GM12878 (cell line): Measurements from ENCODE around the gene UBE3D. TPM values are rescaled to one million over a fixed set of nuclear protein-coding genes. Genes with fewer than 3 reads are reported as not detected.
A peak's percentile ranks its signal among the peaks of the same experiment; 100 is the strongest.

ENCODE experiments used
- EED ChIP-seq: sonication (generic); IDR thresholded peaks from 2 replicates; pipeline ENCODE4 v1.6.1; 2016; ENCODE audit warnings: antibody characterized with exemption, low read depth
- FOXK2 ChIP-seq: fragments of 450-650 bp; IDR thresholded peaks from 2 replicates; pipeline ENCODE4 v1.6.1; 2017; ENCODE audit warnings: mild to moderate bottlenecking, moderate library complexity
- GABPA ChIP-seq: IDR thresholded peaks from 2 replicates; pipeline ENCODE4 v1.6.1; 2014; ENCODE audit warnings: antibody characterized with exemption, low read depth, mild to moderate bottlenecking, inconsistent platforms
- GATAD2B ChIP-seq: fragments of 450-650 bp; conservative IDR thresholded peaks from 2 replicates; pipeline ENCODE4 v1.6.1; 2017; ENCODE audit warnings: low read depth, mild to moderate bottlenecking, moderate library complexity
- HDGF ChIP-seq: fragments of 450-650 bp; IDR thresholded peaks from 2 replicates; pipeline ENCODE4 v1.6.1; 2016; ENCODE audit warnings: antibody characterized with exemption
- IRF4 ChIP-seq: IDR thresholded peaks from 2 replicates; pipeline ENCODE4 v1.6.1; 2011; ENCODE audit warnings: low read depth, low read length
- MTA3 ChIP-seq: IDR thresholded peaks from 2 replicates; pipeline ENCODE4 v1.6.1; 2012; ENCODE audit warnings: low read length, inconsistent platforms, borderline replicate concordance
- MYC ChIP-seq: IDR thresholded peaks from 2 replicates; pipeline ENCODE4 v1.6.1; 2011; ENCODE audit warnings: mild to moderate bottlenecking, low read length, moderate library complexity, inconsistent platforms; ENCODE audit not compliant: insufficient read depth, insufficient replicate concordance, insufficient read length, severe bottlenecking
- PML ChIP-seq: IDR thresholded peaks from 2 replicates; pipeline ENCODE4 v1.6.1; 2012; ENCODE audit warnings: low read length, inconsistent platforms
- POLR2AphosphoS2 ChIP-seq: IDR thresholded peaks from 2 replicates; pipeline ENCODE4 v1.6.1; 2011; ENCODE audit warnings: low read depth, mild to moderate bottlenecking, low read length, improper control_type of control experiment, moderate library complexity
- POU2F2 ChIP-seq: IDR thresholded peaks from 3 replicates; pipeline ENCODE4 v1.6.1; 2011; ENCODE audit warnings: low read depth, mild to moderate bottlenecking, low read length, borderline replicate concordance
- RCOR1 ChIP-seq: conservative IDR thresholded peaks from 2 replicates; pipeline ENCODE4 v1.6.1; 2012; ENCODE audit warnings: low read depth, low read length, improper control_type of control experiment
- SP1 ChIP-seq: IDR thresholded peaks from one replicate; pipeline ENCODE4 v1.6.1; 2011; ENCODE audit warnings: low read depth, low read length
- ZNF274 ChIP-seq: IDR thresholded peaks from one replicate; pipeline ENCODE4 v1.8.0; 2011; ENCODE audit not compliant: insufficient read length, insufficient read depth
- polyA plus RNA-seq, 11 experiments: library from polyadenylated mRNA; depleted of rRNA in 4 of 11; unstranded in 6 of 11; stranded (reverse) in 5 of 11; fragments of >200 nt; fragmentation: Nextera tagmentation in 4 of 11; fragmentation: Illumina TruSeq in 1 of 11; extraction: Ambion mirVana in 4 of 11; extraction: Trizol in 1 of 11; gene quantifications; 1 replicate in 1 of 11; 2 replicates in 10 of 11; pipeline versions ENCODE4 v1.2.1 to v1.2.3, GENCODE V29; 2011 to 2016; ENCODE audit warnings: inconsistent platforms in 2 of 11, missing spikeins in 2 of 11, low read depth in 1 of 11
- total RNA-seq, 4 experiments: library from RNA; depleted of rRNA in 3 of 4; stranded (reverse); fragments of >200 nt in 3 of 4; fragmentation: Illumina TruSeq in 1 of 4; extraction: Trizol in 1 of 4; gene quantifications; 2 replicates each; pipeline versions ENCODE4 v1.2.1 to v1.2.3, GENCODE V29; 2013 to 2021
- TF ChIP-seq, protein P1 (sequence below): IDR thresholded peaks from 2 replicates; pipeline ENCODE4 v1.6.1; 2012; ENCODE audit warnings: improper control_type of control experiment, low read depth, low read length; ENCODE audit not compliant: insufficient replicate concordance
- TF ChIP-seq, protein P2 (sequence below): fragments of 450-650 bp; conservative IDR thresholded peaks from 2 replicates; pipeline ENCODE4 v1.6.1; 2017; ENCODE audit warnings: mild to moderate bottlenecking, moderate library complexity
- TF ChIP-seq, protein P3 (sequence below): IDR thresholded peaks from 2 replicates; pipeline ENCODE4 v1.6.1; 2011; ENCODE audit warnings: low read depth, mild to moderate bottlenecking, low read length, moderate library complexity, borderline replicate concordance; ENCODE audit errors: extremely low read depth
- TF ChIP-seq, protein P4 (sequence below): IDR thresholded peaks from 2 replicates; pipeline ENCODE4 v1.6.1; 2012; ENCODE audit warnings: low read depth, low read length, improper control_type of control experiment
- TF ChIP-seq, protein P5 (sequence below): fragments of 450-650 bp; IDR thresholded peaks from 2 replicates; pipeline ENCODE4 v1.6.1; 2017; ENCODE audit warnings: mild to moderate bottlenecking, moderate library complexity

UBE3D gene
- total and polyA plus RNA-seq, 10 of the 15 experiments (the other 5 are each of a cell fraction or from before 2014, with no cell fraction given) = 4.3 to 9.0 (median 7.5) TPM

DNA sequence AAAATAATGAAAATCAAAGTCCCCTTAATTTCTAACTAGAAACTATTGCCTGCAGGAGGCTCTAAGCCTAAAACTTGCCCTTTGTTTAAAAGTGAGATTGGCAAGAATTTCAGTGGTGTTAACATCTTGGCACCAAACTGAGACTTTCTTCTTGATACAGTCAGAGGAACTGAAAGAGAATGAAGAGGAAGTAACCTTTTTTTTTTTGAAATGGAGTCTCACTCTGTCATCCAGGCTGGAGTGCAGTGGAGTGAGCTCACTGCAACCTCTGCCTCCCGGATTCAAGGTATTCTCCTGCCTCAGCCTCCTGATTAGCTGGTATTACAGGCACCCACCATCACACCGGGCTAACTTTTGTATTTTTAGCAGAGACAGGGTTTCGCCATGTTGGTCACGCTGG lies 5.4 kb upstream of the UBE3D start (continued):
- TF ChIP-seq, protein P1, sequence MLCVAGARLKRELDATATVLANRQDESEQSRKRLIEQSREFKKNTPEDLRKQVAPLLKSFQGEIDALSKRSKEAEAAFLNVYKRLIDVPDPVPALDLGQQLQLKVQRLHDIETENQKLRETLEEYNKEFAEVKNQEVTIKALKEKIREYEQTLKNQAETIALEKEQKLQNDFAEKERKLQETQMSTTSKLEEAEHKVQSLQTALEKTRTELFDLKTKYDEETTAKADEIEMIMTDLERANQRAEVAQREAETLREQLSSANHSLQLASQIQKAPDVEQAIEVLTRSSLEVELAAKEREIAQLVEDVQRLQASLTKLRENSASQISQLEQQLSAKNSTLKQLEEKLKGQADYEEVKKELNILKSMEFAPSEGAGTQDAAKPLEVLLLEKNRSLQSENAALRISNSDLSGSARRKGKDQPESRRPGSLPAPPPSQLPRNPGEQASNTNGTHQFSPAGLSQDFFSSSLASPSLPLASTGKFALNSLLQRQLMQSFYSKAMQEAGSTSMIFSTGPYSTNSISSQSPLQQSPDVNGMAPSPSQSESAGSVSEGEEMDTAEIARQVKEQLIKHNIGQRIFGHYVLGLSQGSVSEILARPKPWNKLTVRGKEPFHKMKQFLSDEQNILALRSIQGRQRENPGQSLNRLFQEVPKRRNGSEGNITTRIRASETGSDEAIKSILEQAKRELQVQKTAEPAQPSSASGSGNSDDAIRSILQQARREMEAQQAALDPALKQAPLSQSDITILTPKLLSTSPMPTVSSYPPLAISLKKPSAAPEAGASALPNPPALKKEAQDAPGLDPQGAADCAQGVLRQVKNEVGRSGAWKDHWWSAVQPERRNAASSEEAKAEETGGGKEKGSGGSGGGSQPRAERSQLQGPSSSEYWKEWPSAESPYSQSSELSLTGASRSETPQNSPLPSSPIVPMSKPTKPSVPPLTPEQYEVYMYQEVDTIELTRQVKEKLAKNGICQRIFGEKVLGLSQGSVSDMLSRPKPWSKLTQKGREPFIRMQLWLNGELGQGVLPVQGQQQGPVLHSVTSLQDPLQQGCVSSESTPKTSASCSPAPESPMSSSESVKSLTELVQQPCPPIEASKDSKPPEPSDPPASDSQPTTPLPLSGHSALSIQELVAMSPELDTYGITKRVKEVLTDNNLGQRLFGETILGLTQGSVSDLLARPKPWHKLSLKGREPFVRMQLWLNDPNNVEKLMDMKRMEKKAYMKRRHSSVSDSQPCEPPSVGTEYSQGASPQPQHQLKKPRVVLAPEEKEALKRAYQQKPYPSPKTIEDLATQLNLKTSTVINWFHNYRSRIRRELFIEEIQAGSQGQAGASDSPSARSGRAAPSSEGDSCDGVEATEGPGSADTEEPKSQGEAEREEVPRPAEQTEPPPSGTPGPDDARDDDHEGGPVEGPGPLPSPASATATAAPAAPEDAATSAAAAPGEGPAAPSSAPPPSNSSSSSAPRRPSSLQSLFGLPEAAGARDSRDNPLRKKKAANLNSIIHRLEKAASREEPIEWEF = no peak
- TF ChIP-seq, protein P2, sequence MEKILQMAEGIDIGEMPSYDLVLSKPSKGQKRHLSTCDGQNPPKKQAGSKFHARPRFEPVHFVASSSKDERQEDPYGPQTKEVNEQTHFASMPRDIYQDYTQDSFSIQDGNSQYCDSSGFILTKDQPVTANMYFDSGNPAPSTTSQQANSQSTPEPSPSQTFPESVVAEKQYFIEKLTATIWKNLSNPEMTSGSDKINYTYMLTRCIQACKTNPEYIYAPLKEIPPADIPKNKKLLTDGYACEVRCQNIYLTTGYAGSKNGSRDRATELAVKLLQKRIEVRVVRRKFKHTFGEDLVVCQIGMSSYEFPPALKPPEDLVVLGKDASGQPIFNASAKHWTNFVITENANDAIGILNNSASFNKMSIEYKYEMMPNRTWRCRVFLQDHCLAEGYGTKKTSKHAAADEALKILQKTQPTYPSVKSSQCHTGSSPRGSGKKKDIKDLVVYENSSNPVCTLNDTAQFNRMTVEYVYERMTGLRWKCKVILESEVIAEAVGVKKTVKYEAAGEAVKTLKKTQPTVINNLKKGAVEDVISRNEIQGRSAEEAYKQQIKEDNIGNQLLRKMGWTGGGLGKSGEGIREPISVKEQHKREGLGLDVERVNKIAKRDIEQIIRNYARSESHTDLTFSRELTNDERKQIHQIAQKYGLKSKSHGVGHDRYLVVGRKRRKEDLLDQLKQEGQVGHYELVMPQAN = no peak
- TF ChIP-seq POU2F2 = no peak
- TF ChIP-seq RCOR1 = 0 out of 2 replicates have a peak, but pooled peaks have one; percentile 67
- TF ChIP-seq FOXK2 = no peak
- TF ChIP-seq PML = no peak
- peak; percentile 48; the same call in 1 of the 2 replicates for TF ChIP-seq EED
- peak; percentile 86; the same call in 1 of the 2 replicates for TF ChIP-seq HDGF
- no peak for TF ChIP-seq MTA3
- no peak for TF ChIP-seq SP1
- TF ChIP-seq GABPA = no peak
- TF ChIP-seq, protein P3, sequence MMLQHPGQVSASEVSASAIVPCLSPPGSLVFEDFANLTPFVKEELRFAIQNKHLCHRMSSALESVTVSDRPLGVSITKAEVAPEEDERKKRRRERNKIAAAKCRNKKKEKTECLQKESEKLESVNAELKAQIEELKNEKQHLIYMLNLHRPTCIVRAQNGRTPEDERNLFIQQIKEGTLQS = no peak
- no peak for TF ChIP-seq MYC
- TF ChIP-seq, protein P4, sequence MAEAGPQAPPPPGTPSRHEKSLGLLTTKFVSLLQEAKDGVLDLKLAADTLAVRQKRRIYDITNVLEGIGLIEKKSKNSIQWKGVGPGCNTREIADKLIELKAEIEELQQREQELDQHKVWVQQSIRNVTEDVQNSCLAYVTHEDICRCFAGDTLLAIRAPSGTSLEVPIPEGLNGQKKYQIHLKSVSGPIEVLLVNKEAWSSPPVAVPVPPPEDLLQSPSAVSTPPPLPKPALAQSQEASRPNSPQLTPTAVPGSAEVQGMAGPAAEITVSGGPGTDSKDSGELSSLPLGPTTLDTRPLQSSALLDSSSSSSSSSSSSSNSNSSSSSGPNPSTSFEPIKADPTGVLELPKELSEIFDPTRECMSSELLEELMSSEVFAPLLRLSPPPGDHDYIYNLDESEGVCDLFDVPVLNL = no peak
- no peak for TF ChIP-seq ZNF274
- no peak for TF ChIP-seq POLR2AphosphoS2
- TF ChIP-seq, protein P5, sequence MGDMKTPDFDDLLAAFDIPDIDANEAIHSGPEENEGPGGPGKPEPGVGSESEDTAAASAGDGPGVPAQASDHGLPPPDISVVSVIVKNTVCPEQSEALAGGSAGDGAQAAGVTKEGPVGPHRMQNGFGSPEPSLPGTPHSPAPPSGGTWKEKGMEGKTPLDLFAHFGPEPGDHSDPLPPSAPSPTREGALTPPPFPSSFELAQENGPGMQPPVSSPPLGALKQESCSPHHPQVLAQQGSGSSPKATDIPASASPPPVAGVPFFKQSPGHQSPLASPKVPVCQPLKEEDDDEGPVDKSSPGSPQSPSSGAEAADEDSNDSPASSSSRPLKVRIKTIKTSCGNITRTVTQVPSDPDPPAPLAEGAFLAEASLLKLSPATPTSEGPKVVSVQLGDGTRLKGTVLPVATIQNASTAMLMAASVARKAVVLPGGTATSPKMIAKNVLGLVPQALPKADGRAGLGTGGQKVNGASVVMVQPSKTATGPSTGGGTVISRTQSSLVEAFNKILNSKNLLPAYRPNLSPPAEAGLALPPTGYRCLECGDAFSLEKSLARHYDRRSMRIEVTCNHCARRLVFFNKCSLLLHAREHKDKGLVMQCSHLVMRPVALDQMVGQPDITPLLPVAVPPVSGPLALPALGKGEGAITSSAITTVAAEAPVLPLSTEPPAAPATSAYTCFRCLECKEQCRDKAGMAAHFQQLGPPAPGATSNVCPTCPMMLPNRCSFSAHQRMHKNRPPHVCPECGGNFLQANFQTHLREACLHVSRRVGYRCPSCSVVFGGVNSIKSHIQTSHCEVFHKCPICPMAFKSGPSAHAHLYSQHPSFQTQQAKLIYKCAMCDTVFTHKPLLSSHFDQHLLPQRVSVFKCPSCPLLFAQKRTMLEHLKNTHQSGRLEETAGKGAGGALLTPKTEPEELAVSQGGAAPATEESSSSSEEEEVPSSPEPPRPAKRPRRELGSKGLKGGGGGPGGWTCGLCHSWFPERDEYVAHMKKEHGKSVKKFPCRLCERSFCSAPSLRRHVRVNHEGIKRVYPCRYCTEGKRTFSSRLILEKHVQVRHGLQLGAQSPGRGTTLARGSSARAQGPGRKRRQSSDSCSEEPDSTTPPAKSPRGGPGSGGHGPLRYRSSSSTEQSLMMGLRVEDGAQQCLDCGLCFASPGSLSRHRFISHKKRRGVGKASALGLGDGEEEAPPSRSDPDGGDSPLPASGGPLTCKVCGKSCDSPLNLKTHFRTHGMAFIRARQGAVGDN = no peak
- TF ChIP-seq GATAD2B = no peak
- TF ChIP-seq IRF4 = peak; percentile 87
